ENCODE measurements around the gene VIM. TPM values are rescaled to one million over a fixed set of nuclear protein-coding genes. Genes with fewer than 3 reads are reported as not detected.

VIM gene
- total RNA-seq, 1 donor from 2014 or later, result 6,235 TPM

DNA sequence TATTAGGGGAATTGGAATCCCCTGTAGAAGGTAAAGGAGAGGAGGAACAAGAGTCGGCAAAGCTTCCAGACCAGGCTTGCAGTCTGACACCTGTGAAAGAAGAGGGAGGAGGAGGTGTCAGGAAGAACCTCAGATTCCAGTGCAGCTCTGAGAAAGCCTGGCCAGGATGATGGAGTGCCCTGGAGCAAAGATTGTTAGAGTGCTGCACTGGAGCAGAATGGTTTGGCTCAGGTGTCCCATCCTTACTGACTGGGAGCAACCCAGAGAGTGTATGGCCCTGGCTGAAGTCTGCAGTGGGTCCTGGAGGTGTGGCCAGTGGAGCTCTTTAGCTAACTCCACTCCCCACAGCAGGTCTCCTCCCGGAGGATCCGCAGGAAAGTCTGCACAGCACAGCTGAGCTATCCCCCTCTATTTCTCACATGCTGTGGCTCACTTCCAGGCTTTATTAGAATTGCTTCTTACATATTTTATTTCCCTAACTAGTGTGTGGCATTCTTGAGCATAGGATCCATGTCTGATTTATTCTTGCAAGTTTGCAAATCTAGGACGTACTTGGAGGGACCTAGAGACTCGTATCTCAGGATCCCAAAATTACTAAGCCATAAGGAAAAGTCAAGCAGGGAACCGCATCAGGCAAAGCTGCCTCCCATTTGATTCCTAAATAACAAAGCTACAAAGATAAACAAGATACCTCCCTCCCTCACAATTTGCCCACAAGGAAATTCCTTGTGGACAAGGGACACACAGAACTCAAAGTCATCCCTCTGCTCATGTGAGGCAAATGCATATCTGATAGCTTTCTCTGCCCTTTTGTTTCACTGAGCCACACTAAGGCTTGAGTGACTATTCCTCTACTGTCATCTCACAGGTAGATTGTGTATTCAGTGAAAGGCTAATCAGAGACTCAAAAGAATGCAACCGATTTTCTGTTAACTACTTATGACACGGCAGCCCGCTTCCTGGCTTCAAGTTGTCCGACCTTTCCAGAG, 58.8 kb downstream of the VIM start:
- no peak overlapping the region for H3K27ac Mint-ChIP-seq (ENCODE audit: unreplicated experiment)
- no peak for DNase-seq (ENCODE audit: low spot score)
- peaks cover 3% of the 10 kb centered on the region for H3K36me3 Mint-ChIP-seq (ENCODE audit: low read depth, unreplicated experiment)
- peaks cover 4% of the 10 kb centered on the region for H3K4me1 Mint-ChIP-seq (ENCODE audit: unreplicated experiment)
- H3K9me3 Mint-ChIP-seq (ENCODE audit: unreplicated experiment), result peaks cover 11% of the 10 kb centered on the region
- peaks cover 2% of the 10 kb centered on the region for H3K27me3 Mint-ChIP-seq (ENCODE audit: unreplicated experiment)
- TF ChIP-seq, protein P1, sequence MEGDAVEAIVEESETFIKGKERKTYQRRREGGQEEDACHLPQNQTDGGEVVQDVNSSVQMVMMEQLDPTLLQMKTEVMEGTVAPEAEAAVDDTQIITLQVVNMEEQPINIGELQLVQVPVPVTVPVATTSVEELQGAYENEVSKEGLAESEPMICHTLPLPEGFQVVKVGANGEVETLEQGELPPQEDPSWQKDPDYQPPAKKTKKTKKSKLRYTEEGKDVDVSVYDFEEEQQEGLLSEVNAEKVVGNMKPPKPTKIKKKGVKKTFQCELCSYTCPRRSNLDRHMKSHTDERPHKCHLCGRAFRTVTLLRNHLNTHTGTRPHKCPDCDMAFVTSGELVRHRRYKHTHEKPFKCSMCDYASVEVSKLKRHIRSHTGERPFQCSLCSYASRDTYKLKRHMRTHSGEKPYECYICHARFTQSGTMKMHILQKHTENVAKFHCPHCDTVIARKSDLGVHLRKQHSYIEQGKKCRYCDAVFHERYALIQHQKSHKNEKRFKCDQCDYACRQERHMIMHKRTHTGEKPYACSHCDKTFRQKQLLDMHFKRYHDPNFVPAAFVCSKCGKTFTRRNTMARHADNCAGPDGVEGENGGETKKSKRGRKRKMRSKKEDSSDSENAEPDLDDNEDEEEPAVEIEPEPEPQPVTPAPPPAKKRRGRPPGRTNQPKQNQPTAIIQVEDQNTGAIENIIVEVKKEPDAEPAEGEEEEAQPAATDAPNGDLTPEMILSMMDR (IDR thresholded peaks at IDR 0.05; ENCODE audit: unreplicated experiment), result no peak
- no peak overlapping the region for H3K4me3 Mint-ChIP-seq (ENCODE audit: unreplicated experiment)

Other genes starting within 250 kb of the VIM start
- 8.8 TPM for gene CUBN, start 98.4 kb upstream of the VIM start, total RNA-seq (ENCODE audit: unreplicated experiment)
- gene TRDMT1, start 26.6 kb upstream of the VIM start, total RNA-seq (ENCODE audit: unreplicated experiment), result 17.7 TPM
- gene ST8SIA6, start 226.4 kb downstream of the VIM start, total RNA-seq (ENCODE audit: unreplicated experiment), result 1.7 TPM